ENCODE data around the gene DPH6. TPM values are rescaled to one million over a fixed set of nuclear protein-coding genes. Genes with fewer than 3 reads are reported as not detected.

Gene DPH6
- total RNA-seq, 1 experiment from 2014 or later: 20.3 TPM

GRCh38 chr15:35320911-35321310 is 225.1 kb downstream of the DPH6 start:
- ChIA-PET CTCF (interaction anchor here (1.0 kb wide), 1 partner anchor 31 kb away, joined by 4 read pairs; no protein-coding TSS in a partner anchor), POLR2A (interaction anchor here (0.6 to 1.5 kb wide), 4 partner anchors 12 to 1469 kb away, joined by 3 to 4 read pairs (median 4); no protein-coding TSS in a partner anchor)
- Mint-ChIP-seq H3K27ac (ENCODE audit: low read depth, unreplicated experiment) (no peak overlapping the region), H3K27me3 (ENCODE audit: insufficient read depth, unreplicated experiment) (no peaks in the 10 kb centered on the region), H3K36me3 (ENCODE audit: insufficient read depth, unreplicated experiment) (peaks cover 7% of the 10 kb centered on the region), H3K9me3 (ENCODE audit: unreplicated experiment) (peaks cover 8% of the 10 kb centered on the region), H3K4me1 (ENCODE audit: insufficient read depth, unreplicated experiment) (no peaks in the 10 kb centered on the region), H3K4me3 (ENCODE audit: unreplicated experiment) (no peak overlapping the region)
- intact Hi-C loops (cut with micrococcal nuclease): no loop called here
- TF ChIP-seq, protein P1, sequence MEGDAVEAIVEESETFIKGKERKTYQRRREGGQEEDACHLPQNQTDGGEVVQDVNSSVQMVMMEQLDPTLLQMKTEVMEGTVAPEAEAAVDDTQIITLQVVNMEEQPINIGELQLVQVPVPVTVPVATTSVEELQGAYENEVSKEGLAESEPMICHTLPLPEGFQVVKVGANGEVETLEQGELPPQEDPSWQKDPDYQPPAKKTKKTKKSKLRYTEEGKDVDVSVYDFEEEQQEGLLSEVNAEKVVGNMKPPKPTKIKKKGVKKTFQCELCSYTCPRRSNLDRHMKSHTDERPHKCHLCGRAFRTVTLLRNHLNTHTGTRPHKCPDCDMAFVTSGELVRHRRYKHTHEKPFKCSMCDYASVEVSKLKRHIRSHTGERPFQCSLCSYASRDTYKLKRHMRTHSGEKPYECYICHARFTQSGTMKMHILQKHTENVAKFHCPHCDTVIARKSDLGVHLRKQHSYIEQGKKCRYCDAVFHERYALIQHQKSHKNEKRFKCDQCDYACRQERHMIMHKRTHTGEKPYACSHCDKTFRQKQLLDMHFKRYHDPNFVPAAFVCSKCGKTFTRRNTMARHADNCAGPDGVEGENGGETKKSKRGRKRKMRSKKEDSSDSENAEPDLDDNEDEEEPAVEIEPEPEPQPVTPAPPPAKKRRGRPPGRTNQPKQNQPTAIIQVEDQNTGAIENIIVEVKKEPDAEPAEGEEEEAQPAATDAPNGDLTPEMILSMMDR (IDR thresholded peaks at IDR 0.05; ENCODE audit: unreplicated experiment): no peak
- DNase-seq (ENCODE audit: unreplicated experiment): no peak
- BruUV-seq (replicated peaks): no TSS peak

Small RNAs within 50 kb of the gene (microRNA-seq; reads per million reads assigned to microRNA genes)
- 0.40 reads per million for gene MIR3942

Measured in MCF 10A (cell line).